HG02885 (cell line): ENCODE data around the gene DNAJB8.

Source experiments
- ATAC-seq: cut with Tn5 transposase; IDR thresholded peaks from one replicate; pipeline ENCODE4 v1.9.1; 2021; ENCODE audit warnings: mild to moderate bottlenecking; ENCODE audit not compliant: unreplicated experiment, poor library complexity

DNAJB8 gene

GRCh38 chr3:128469556-128469955 is 2.9 kb upstream of the DNAJB8 start:
- no peak for ATAC-seq

GRCh38 chr3:128468791-128469527 is 2.3 kb upstream of the DNAJB8 start:
- no peak for ATAC-seq

- ATAC-seq, result no peak
Observed at GRCh38 chr3:128468285-128468790, 1.6 kb upstream of the DNAJB8 start.

- no peak for ATAC-seq
Observed at GRCh38 chr3:128464702-128465101, 2.0 kb downstream of the DNAJB8 start.

GRCh38 chr3:128464188-128464587 is 2.5 kb downstream of the DNAJB8 start:
- ATAC-seq, result no peak

GRCh38 chr3:128463771-128464170 is 2.9 kb downstream of the DNAJB8 start:
- ATAC-seq, result no peak

- ATAC-seq, result no peak
Observed at GRCh38 chr3:128463354-128463753, 3.3 kb downstream of the DNAJB8 start.

GRCh38 chr3:128462931-128463330 is 3.8 kb downstream of the DNAJB8 start:
- ATAC-seq, result no peak

GRCh38 chr3:128462341-128462910 is 4.3 kb downstream of the DNAJB8 start:
- ATAC-seq, result no peak

- ATAC-seq, result no peak
Observed at GRCh38 chr3:128461731-128462130, 5.0 kb downstream of the DNAJB8 start.

GRCh38 chr3:128459461-128459820 is 7.2 kb downstream of the DNAJB8 start:
- no peak for ATAC-seq

GRCh38 chr3:128458746-128459460 is 7.8 kb downstream of the DNAJB8 start:
- ATAC-seq, result no peak

GRCh38 chr3:128457937-128458336 is 8.8 kb downstream of the DNAJB8 start:
- ATAC-seq, result no peak

- no peak for ATAC-seq
Observed at GRCh38 chr3:128456776-128457715, 9.6 kb downstream of the DNAJB8 start.

- ATAC-seq, result no peak
Observed at GRCh38 chr3:128455786-128456748, 10.6 kb downstream of the DNAJB8 start.

- no peak for ATAC-seq
Observed at GRCh38 chr3:128455116-128455515, 11.6 kb downstream of the DNAJB8 start.

GRCh38 chr3:128454310-128454618 is 12.4 kb downstream of the DNAJB8 start:
- ATAC-seq, result no peak

GRCh38 chr3:128453501-128454309 is 13.0 kb downstream of the DNAJB8 start:
- ATAC-seq, result no peak
